IPS-NIHi11 (cell line): Measurements from ENCODE around the gene ABLIM2.
"Not testable (repeated sequence)": the region's sequence is repeated elsewhere in the genome, so short reads cannot be mapped to it uniquely, and the experiment has no call there.

ENCODE experiments used
- DNase-seq: peaks from one replicate; pipeline ENCODE4 v3.0.0; 2012; ENCODE audit warnings: mixed read lengths, low spot score

The ABLIM2 gene

DNA sequence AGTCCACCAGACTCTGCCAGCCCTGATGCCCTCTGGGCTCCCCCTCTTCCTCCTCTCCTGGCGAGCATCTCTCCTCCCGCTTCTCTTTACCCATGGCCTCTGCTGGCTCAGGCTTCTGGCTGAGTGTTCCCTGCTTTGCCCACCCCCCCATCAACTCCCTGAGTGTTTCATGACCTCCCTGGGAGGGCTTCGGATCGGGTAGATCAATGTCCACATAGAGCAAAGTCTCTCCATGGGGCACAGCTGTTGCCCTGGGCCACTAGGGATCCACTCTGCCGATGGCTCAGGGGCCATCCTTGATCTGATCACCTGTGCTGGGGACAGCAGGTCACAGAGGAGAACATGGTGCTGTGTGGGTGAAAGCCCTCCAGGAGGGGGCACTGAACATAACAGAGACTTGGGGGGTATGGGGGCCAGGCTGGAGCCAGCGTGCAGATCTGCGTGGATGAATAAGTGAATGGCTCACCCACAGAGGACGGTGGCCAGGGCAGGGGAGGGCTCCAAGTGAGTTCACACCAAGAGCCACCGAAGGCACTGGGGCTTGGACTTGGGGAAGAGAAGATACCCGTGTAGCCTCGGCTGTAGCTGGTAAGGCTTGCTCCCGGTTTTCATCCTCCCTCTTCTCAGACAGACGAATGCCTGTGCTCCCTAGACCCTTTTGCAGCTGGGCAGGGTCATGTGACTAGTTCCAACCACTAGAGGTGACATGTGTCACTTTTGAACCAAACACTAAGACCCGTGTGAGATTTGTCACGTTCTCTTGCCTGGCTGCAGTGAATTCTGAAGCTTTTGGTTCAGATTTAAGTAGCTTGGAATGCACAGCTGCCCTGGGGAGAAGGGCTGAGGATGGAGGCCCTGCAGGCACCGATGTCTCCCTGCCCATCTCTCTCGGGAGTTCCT, 195.8 kb downstream of the ABLIM2 start:
- no peak for DNase-seq

DNA sequence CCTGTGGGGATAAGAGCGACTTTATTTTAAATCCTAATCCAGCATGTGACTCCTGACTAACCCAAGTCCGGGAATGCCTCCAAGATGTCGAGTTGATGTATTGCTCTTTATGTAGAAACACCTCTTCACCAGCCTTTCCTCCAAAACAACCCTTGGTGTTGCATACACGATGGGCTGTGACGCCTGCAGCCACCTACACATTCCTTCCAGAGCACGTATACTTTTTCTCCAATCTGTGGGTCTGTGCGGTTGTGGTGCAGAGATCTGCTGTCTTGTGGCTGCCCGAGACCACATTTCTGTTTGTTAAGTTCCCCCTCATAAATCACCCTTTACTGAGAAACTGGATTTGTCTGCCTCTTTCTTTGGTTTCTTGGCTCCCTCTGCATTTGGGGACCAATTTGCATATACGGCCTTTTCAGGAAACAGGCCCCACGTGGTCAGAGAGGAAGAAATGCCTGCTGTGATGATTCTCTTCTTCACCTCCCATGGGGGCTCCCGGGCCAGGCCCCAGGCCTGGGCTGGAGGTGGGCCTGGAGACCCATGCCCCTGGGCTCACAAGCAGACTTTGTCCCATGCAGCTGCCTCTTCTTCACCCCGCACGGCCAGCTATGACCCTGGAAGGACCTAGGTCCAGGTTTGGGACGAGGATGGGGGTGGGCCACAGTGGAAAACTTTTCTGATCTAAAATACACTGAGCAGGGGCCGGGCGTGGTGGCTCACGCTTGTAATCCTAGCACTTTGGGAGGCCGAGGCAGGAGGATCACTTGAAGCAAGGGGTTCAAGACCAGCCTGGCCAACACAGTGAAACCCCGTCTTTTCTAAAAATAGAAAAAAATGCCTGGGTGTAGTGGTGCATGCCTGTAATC, 197.6 kb downstream of the ABLIM2 start:
- DNase-seq: no peak

- no peak for DNase-seq
These were observed 198.4 kb downstream of the ABLIM2 start for GRCh38 chr4:7960017-7960789.

GRCh38 chr4:7959078-7959477, 199.5 kb downstream of the ABLIM2 start:
- DNase-seq: no peak

DNA sequence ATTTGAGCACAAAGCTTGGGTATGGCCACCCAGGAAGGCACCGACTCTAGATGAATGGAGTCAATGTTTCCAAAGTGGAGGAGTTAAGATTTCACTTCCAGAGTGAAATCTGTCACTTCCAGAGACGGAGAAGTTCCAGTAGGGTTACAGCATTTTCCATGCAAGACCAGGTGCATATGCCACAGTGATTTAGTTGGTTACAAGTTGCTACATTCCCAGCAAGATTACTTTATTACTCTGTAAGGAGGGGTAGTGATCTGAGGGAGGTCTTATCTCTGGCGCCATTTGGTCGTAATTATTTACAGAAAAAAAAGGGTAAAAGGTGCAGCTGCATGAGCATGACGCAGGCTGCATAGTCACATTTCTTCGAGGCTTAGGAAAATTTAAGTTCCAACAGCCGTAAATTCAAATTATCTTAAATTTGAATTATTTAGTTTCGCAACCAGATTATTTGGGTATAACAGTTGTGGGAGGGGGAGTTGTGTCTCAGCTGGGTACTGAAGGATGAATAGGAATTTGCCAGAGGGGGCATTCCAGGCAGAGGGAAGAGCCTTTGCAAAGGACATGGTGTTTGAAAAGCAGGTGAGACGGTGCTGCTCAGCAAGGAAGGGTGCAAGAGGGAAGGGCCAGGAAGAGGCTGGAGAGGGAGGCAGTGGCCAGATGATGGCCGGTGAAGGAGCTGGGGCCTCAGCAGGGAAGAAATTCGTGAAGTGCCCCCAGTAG, 201.5 kb downstream of the ABLIM2 start:
- DNase-seq: no peak

GRCh38 chr4:7956270-7956808, 202.3 kb downstream of the ABLIM2 start:
- no peak for DNase-seq

DNA sequence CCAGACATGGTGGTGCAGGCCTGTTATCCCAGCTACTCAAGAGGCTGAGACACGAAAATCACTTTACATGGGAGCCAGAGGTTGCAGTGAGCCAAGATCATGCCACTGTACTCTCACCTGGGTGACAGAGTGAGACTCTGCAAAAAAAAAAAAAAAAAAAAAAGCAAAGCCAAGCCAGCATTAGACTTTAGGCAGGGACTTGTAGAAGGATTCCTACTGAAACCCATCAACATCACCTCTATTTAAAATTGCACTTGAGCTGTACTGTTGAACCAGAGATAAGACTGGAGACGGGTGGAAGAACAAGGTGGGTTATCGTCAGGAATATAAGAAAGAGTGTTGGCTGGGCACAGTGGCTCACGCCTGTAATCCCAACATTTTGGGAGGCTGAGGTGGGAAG, 203.2 kb downstream of the ABLIM2 start:
- DNase-seq: no peak

GRCh38 chr4:7952615-7953014, 206.0 kb downstream of the ABLIM2 start:
- no peak for DNase-seq

GRCh38 chr4:7950301-7951092, 208.1 kb downstream of the ABLIM2 start:
- no peak for DNase-seq

DNA sequence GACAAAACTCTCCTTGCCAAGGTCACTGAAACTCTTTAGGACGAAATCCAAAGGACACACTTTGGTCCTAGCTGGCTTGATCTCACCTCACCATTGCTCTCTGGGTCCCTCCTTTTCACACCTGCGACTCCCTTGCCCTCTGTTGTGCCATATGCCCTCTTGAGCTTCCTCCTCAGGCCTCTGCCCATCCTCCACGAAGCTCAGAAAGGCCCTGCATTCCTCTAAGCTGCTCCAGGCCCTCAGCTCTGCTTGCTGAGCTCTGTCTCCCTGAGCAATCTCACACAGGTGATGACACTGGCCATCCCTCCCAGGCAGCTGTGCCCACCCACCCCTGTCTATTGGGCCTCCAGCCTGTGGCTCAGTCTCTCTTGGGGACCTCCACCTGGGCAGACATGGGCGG, 208.9 kb downstream of the ABLIM2 start:
- no peak for DNase-seq

DNA sequence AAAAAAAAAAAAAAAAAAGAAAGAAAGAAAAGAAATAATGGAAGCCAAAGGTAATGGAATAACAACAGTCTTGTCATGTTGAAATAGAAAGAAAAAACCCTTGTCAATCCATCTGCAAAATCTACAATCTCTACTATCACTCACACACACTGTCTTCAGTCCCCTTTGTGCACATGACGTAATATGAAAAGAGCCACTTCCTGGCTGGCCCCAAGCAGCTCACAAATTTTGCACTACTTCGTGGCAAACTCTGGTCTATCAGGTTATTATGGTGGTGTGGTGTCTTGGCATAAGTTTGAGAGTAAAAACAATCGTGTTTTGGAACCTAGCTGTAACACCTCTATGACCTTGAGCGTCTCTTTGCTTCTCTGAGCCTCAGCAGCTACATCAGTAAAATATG, 210.7 kb downstream of the ABLIM2 start:
- DNase-seq: no peak

DNA sequence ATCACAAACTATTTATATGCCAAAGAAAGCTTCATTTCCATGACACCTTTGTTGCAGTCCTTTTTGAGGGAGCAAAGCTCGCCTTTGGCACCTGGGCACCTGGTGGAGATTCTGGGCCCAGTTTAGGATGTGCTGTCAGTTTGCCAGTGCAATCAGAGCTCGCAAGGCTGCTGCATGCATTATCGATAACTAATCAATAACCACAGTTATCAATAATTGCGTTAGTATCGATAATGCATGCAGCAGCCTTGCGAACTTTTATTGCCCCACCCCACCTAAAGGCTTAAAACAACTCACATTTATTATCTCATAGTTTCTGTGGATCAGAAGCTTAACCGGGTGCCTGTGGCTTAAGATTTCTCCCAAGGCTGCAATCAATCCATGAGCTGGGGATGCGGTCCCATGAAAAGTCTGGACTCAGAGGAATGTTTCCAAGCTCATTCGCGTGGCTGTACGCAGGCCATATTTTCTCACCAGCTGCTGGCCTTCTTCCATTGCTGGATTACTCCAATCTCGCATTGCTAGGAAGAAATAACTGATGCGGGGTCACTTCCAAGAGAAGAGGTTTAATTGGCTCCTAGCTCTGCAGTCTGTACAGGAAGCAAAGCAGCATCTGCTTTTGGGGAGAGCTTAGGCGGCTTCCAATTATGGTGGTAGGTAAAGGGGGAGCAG, 212.8 kb downstream of the ABLIM2 start:
- no peak for DNase-seq

GRCh38 chr4:7944599-7945220, 213.9 kb downstream of the ABLIM2 start:
- DNase-seq: no peak

DNA sequence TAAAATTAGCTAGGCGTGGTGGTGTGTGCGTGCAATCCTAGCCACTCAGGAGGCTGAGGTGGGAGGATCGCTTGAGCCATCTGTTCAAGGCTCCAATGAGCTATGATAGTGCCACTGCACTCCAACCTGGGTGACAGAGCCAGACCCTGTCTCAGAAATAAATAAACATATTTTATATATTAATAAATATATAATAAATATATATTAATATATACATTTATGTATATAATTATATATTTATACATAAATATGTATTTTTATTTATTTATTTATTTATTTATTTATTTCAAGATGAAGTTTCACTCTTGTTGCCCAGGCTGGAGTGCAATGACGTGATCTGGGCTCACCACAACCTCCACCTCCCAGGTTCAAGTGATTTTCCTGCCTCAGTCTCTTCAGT, 214.9 kb downstream of the ABLIM2 start:
- not testable (repeated sequence) for DNase-seq

GRCh38 chr4:7943211-7943610, 215.4 kb downstream of the ABLIM2 start:
- DNase-seq: no peak

DNA sequence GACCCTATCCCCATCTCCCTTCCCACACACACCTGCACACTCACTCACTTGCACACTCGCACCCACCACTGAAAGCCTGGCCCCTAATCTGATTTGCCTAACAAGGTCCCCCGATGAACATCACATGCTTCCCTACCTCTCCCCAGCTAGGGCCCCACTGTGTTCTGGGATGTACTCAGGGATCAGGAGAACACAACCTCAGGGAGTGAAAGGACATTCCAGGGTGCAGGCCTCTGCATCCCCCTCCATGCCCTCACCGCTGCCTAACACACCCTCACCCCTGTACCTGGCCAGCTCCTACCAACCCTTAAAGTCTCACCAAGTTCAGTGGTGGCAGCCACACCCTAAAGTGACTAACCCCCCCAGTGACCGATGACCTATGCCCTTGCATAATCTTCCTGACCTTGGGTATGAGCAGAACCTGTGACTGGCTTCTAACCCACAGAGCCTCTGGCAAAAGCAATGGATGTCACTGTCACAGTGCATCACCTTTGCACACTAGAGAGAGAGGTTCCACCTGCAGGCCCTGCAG, 216.6 kb downstream of the ABLIM2 start:
- no peak for DNase-seq

DNA sequence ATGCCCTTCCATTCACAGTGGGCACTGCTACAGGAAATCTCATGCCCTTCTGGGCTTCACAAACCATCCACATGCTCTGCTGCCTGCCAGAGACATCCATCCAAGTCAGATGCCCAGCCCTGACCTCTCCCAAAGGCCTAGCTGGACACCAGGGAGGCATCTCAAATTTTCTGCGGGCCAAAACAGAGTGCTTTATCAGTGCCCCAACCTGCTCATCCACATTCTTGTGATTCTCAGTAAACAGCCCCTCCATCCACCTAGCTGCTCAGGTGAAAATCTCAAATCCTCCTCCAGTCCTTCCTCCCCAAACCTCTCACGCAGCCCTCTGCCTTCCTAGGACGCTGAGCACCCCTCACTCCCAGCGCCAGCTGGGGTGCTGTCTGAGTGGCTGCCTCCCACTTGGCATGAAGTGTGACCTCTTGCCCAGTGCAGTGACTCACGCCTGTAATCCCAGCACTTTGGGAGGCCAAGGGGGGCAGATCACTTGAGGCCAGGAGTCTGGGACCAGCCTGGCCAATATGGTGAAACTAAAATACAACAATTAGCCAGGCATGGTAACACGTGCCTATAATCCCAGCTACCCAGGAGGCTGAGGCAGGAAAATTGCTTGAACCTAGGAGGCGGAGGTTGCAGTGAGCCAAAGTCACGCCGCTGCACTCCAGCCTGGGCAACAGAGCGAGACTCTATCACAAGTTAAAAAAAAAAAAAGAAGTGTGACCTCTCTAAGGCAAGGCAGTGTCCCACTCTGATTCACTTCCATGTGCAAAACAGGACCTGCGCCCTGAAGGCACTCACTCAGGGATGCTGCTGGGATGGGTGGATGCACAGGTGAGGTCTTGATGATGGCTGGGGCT, 217.3 kb downstream of the ABLIM2 start:
- no peak for DNase-seq
